Neural cell (in vitro differentiated cells): ENCODE measurements around the gene BEND7. TPM values are rescaled to one million over a fixed set of nuclear protein-coding genes. Genes with fewer than 3 reads are reported as not detected.

ENCODE experiments used
- H2AFZ ChIP-seq: fragments of 200-600, 300-800 bp; sonication (generic), shearing (Covaris generic); 2 replicates; pipeline ENCODE4 v1.6.0; 2014; ENCODE audit warnings: low read depth, mild to moderate bottlenecking, antibody characterized with exemption, low read length, moderate library complexity
- H3F3A ChIP-seq: fragments of 200-600 bp; shearing (Covaris generic); 2 replicates; pipeline ENCODE4 v1.6.1; 2016; ENCODE audit warnings: mild to moderate bottlenecking, moderate library complexity, mixed read lengths, antibody characterized with exemption, low read length; ENCODE audit not compliant: insufficient read depth, poor library complexity, severe bottlenecking
- H3K27ac ChIP-seq: fragments of 200-600, 300-800 bp; sonication (generic), shearing (Covaris generic); 2 replicates; pipeline ENCODE4 v1.5.1; 2014; ENCODE audit warnings: mild to moderate bottlenecking, low read length, moderate library complexity
- H3K27me3 ChIP-seq: fragments of 300-800, 200-600 bp; sonication (generic), shearing (Covaris generic); 2 replicates; pipeline ENCODE4 v1.6.0; 2014; ENCODE audit warnings: mild to moderate bottlenecking, low read depth, low read length, moderate library complexity; ENCODE audit not compliant: insufficient read depth
- H3K36me3 ChIP-seq: fragments of 300-800, 200-600 bp; sonication (generic), shearing (Covaris generic); 2 replicates; pipeline ENCODE4 v1.5.1; 2014; ENCODE audit warnings: mild to moderate bottlenecking, antibody characterized with exemption, low read length, moderate library complexity; ENCODE audit not compliant: insufficient read depth
- H3K4me2 ChIP-seq: fragments of 300-800, 200-600 bp; sonication (generic), shearing (Covaris generic); 2 replicates; pipeline ENCODE4 v1.6.0; 2014; ENCODE audit warnings: mild to moderate bottlenecking, low read length
- H3K4me3 ChIP-seq: fragments of 300-800, 200-600 bp; sonication (generic), shearing (Covaris generic); 2 replicates; pipeline ENCODE4 v1.5.1; 2014; ENCODE audit warnings: mild to moderate bottlenecking, low read length, moderate library complexity
- H3K79me2 ChIP-seq: fragments of 200-600 bp; shearing (Covaris generic); replicated peaks from 2 replicates; pipeline ENCODE4 v1.6.0; 2014; ENCODE audit warnings: mild to moderate bottlenecking, low read length, moderate library complexity; ENCODE audit not compliant: insufficient read depth
- H3K9ac ChIP-seq: fragments of 300-800, 200-600 bp; sonication (generic), shearing (Covaris generic); 2 replicates; pipeline ENCODE4 v1.6.1; 2016; ENCODE audit warnings: mild to moderate bottlenecking, low read length, mixed read lengths
- H3K9me2 ChIP-seq: fragments of 200-600 bp; shearing (Covaris generic); 2 replicates; pipeline ENCODE4 v1.6.1; 2016; ENCODE audit warnings: mild to moderate bottlenecking, low read length, mixed read lengths; ENCODE audit not compliant: insufficient read depth
- H3K9me3 ChIP-seq: fragments of 200-600, 300-800 bp; sonication (generic), shearing (Covaris generic); 2 replicates; pipeline ENCODE4 v1.6.1; 2016; ENCODE audit warnings: mild to moderate bottlenecking, mixed run types, low read length, moderate library complexity, mixed read lengths
- H4K20me1 ChIP-seq: fragments of 200-600 bp; shearing (Covaris generic); 2 replicates; pipeline ENCODE4 v1.6.1; 2016; ENCODE audit warnings: mild to moderate bottlenecking, mixed run types; ENCODE audit not compliant: insufficient read depth
- CTCF ChIP-seq: fragments of 450-650 bp; IDR thresholded peaks from 2 replicates; pipeline ENCODE4 v1.5.1; 2014; ENCODE audit warnings: antibody characterized with exemption, mild to moderate bottlenecking, moderate library complexity; ENCODE audit not compliant: poor library complexity, severe bottlenecking
- EP300 ChIP-seq: fragments of 450-650 bp; conservative IDR thresholded peaks from 2 replicates; pipeline ENCODE4 v1.6.1; 2014; ENCODE audit warnings: antibody characterized with exemption, mild to moderate bottlenecking, moderate library complexity; ENCODE audit not compliant: poor library complexity, severe bottlenecking
- EZH2 ChIP-seq: fragments of 200-600, 300-800 bp; shearing (Covaris generic), sonication (generic); IDR thresholded peaks from 2 replicates; pipeline ENCODE4 v1.6.1; 2014; ENCODE audit warnings: antibody characterized with exemption, low read length, borderline replicate concordance, mild to moderate bottlenecking; ENCODE audit not compliant: insufficient read depth, poor library complexity, severe bottlenecking
- MXI1 ChIP-seq: fragments of 450-650 bp; conservative IDR thresholded peaks from 2 replicates; pipeline ENCODE4 v1.6.1; 2014; ENCODE audit warnings: antibody characterized with exemption, mild to moderate bottlenecking; ENCODE audit not compliant: poor library complexity, severe bottlenecking
- POLR2AphosphoS5 ChIP-seq: IDR thresholded peaks from 2 replicates; pipeline ENCODE4 v1.6.1; 2012
- RAD21 ChIP-seq: fragments of 450-650 bp; conservative IDR thresholded peaks from 2 replicates; pipeline ENCODE4 v1.6.1; 2014; ENCODE audit warnings: antibody characterized with exemption, mild to moderate bottlenecking, moderate library complexity
- REST ChIP-seq: IDR thresholded peaks from 2 replicates; pipeline ENCODE4 v1.6.1; 2012; ENCODE audit warnings: borderline replicate concordance
- SMC3 ChIP-seq: fragments of 450-650 bp; conservative IDR thresholded peaks from 2 replicates; pipeline ENCODE4 v1.6.1; 2014; ENCODE audit warnings: antibody characterized with exemption, mild to moderate bottlenecking, moderate library complexity; ENCODE audit not compliant: poor library complexity
- TAF1 ChIP-seq: IDR thresholded peaks from 2 replicates; pipeline ENCODE4 v1.6.1; 2012; ENCODE audit warnings: low read depth
- polyA plus RNA-seq: library from polyadenylated mRNA; depleted of rRNA; stranded (reverse); fragments of >200 nt; gene quantifications from 2 replicates; pipeline ENCODE4 v1.2.3, GENCODE V29; 2014

The BEND7 gene
- polyA plus RNA-seq, 1 donor from 2014 or later = 5.1 TPM

- H3K4me2 ChIP-seq = no peak overlapping the region
- no peaks in the 10 kb centered on the region for H3F3A ChIP-seq
- H2AFZ ChIP-seq = no peak overlapping the region
- no peak overlapping the region for H3K27ac ChIP-seq
- H3K4me3 ChIP-seq = no peak overlapping the region
- no peak for TF ChIP-seq CTCF
- no peaks in the 10 kb centered on the region for H3K9me3 ChIP-seq
- no peaks in the 10 kb centered on the region for H4K20me1 ChIP-seq
- H3K9me2 ChIP-seq = no peaks in the 10 kb centered on the region
- H3K79me2 ChIP-seq = no peaks in the 10 kb centered on the region
- no peaks in the 10 kb centered on the region for H3K36me3 ChIP-seq
- no peaks in the 10 kb centered on the region for H3K27me3 ChIP-seq
- H3K9ac ChIP-seq = no peak overlapping the region
These were observed 44.9 kb downstream of the BEND7 start for GRCh38 chr10:13483951-13484350.

- Histone ChIP-seq H3K9me3 (no peaks in the 10 kb centered on the region), H3K79me2 (no peaks in the 10 kb centered on the region), H3K4me3 (no peak overlapping the region), H3K27ac (no peak overlapping the region), H3F3A (no peaks in the 10 kb centered on the region), H3K9me2 (no peaks in the 10 kb centered on the region), H3K27me3 (no peaks in the 10 kb centered on the region), H3K9ac (no peak overlapping the region), H3K4me2 (no peak overlapping the region), H3K36me3 (no peaks in the 10 kb centered on the region), H2AFZ (no peak overlapping the region), H4K20me1 (no peaks in the 10 kb centered on the region)
- TF ChIP-seq TAF1 (no peak), POLR2AphosphoS5 (no peak), CTCF (no peak), EZH2 (no peak), RAD21 (no peak), REST (no peak), MXI1 (no peak), EP300 (no peak), SMC3 (no peak)
These were observed 45.7 kb downstream of the BEND7 start for GRCh38 chr10:13483073-13483472.
